Gastrocnemius medialis (tissue), 4 donors: Measurements from ENCODE around the gene FAM222B.

ENCODE experiments used
- CTCF ChIP-seq, 5 experiments: fragments of 450-650 bp in 3 of 5; fragments of 200-600 bp in 2 of 5; sonication (generic) in 2 of 5; IDR thresholded peaks in 4 of 5; conservative IDR thresholded peaks in 1 of 5; 1 replicate in 4 of 5; 2 replicates in 1 of 5; pipeline ENCODE4 v1.5.1; 2016 to 2019; ENCODE audit warnings: antibody characterized with exemption in 5 of 5, mild to moderate bottlenecking in 3 of 5, moderate library complexity in 3 of 5
- POLR2A ChIP-seq, 2 donors: fragments of 450-650 bp; IDR thresholded peaks; one replicate each; pipeline ENCODE4 v1.6.1; 2017; ENCODE audit warnings: antibody characterized with exemption in 2 of 2, mild to moderate bottlenecking in 2 of 2, moderate library complexity in 2 of 2

GRCh38 chr17:28747801-28748750, 94.5 kb downstream of the FAM222B start:
- no peak for TF ChIP-seq CTCF (IDR thresholded peaks at IDR 0.05 in 4 of 5, conservative IDR thresholded peaks at IDR 0.05 in 1 of 5)
- TF ChIP-seq POLR2A (IDR thresholded peaks at IDR 0.05) = no peak
